ENCODE data around the gene AQP9.

The AQP9 gene

GRCh38 chr15:58148120-58148519, 9.9 kb downstream of the AQP9 start:
- H3K27ac ChIP-seq (replicated peaks) = 0 out of 2 replicates have a peak overlapping the region, but pooled peaks have one; percentile 74

GRCh38 chr15:58148633-58149445, 10.7 kb downstream of the AQP9 start:
- DNase-seq (ENCODE audit: low read depth in 1 of 2, low spot score in 1 of 2) = no peak
- TF ChIP-seq CTCF (IDR thresholded peaks at IDR 0.05; ENCODE audit: insufficient read depth, low read length) (no peak), REST (IDR thresholded peaks at IDR 0.05; ENCODE audit: insufficient replicate concordance, low read depth) (no peak), POLR2AphosphoS5 (IDR thresholded peaks at IDR 0.05; ENCODE audit: low read depth) (no peak), GABPA (IDR thresholded peaks at IDR 0.05; ENCODE audit: low read depth) (no peak), SPI1 (IDR thresholded peaks at IDR 0.05; ENCODE audit: borderline replicate concordance, low read depth) (no peak)
- Histone ChIP-seq H3K27ac (replicated peaks) (no peak overlapping the region), H3K4me3 (replicated peaks; ENCODE audit: insufficient read depth, low read length) (no peak overlapping the region), H3K27me3 (ENCODE audit: insufficient read depth, poor library complexity, severe bottlenecking) (no peaks in the 10 kb centered on the region)

More at GRCh38 chr15:58148120-58148519, 9.9 kb downstream of the AQP9 start:
- DNase-seq (ENCODE audit: low read depth in 1 of 2, low spot score in 1 of 2) = no peak
- TF ChIP-seq CTCF (IDR thresholded peaks at IDR 0.05; ENCODE audit: insufficient read depth, low read length) = no peak
- TF ChIP-seq POLR2AphosphoS5 (IDR thresholded peaks at IDR 0.05; ENCODE audit: low read depth) = no peak
- TF ChIP-seq GABPA (IDR thresholded peaks at IDR 0.05; ENCODE audit: low read depth) = no peak
- no peak for TF ChIP-seq REST (IDR thresholded peaks at IDR 0.05; ENCODE audit: insufficient replicate concordance, low read depth)
- no peak for TF ChIP-seq SPI1 (IDR thresholded peaks at IDR 0.05; ENCODE audit: borderline replicate concordance, low read depth)
- Histone ChIP-seq H3K27me3 (ENCODE audit: insufficient read depth, poor library complexity, severe bottlenecking) (no peaks in the 10 kb centered on the region), H3K4me3 (replicated peaks; ENCODE audit: insufficient read depth, low read length) (no peak overlapping the region)

GRCh38 chr15:58154769-58155168, 16.6 kb downstream of the AQP9 start:
- no peaks in the 10 kb centered on the region for H3K27me3 ChIP-seq (ENCODE audit: insufficient read depth, poor library complexity, severe bottlenecking)
- H3K4me3 ChIP-seq (replicated peaks; ENCODE audit: insufficient read depth, low read length) = no peak overlapping the region
- H3K27ac ChIP-seq (replicated peaks) = no peak overlapping the region
- DNase-seq (ENCODE audit: low read depth in 1 of 2, low spot score in 1 of 2) = no peak
- TF ChIP-seq REST (IDR thresholded peaks at IDR 0.05; ENCODE audit: insufficient replicate concordance, low read depth) (no peak), POLR2AphosphoS5 (IDR thresholded peaks at IDR 0.05; ENCODE audit: low read depth) (no peak), CTCF (IDR thresholded peaks at IDR 0.05; ENCODE audit: insufficient read depth, low read length) (no peak), GABPA (IDR thresholded peaks at IDR 0.05; ENCODE audit: low read depth) (no peak), SPI1 (IDR thresholded peaks at IDR 0.05; ENCODE audit: borderline replicate concordance, low read depth) (no peak)
